CD4-positive, CD25-positive, alpha-beta regulatory T cell (primary cell): ENCODE measurements around the gene SLC38A3. TPM values are rescaled to one million over a fixed set of nuclear protein-coding genes. Genes with fewer than 3 reads are reported as not detected.

Experiments used
- ATAC-seq, 2 donors: fragments of 150-1000 bp; cut with Tn5 transposase; one replicate each; pipeline ENCODE4 v1.10.0; 2021; ENCODE audit warnings: low read depth in 2 of 2, moderate number of reproducible peaks in 2 of 2, moderate library complexity in 1 of 2
- DNase-seq, 3 donors: peaks; one replicate each; pipeline versions ENCODE4 v3.0.0 to v3.0.0-alpha.2; 2012 to 2022; ENCODE audit warnings: mixed read lengths in 1 of 3
- H3K27ac ChIP-seq: one replicate; pipeline ENCODE4 v1.7.0; 2013; ENCODE audit warnings: mild to moderate bottlenecking, low read length; ENCODE audit not compliant: insufficient read depth, poor library complexity, severe bottlenecking
- H3K27me3 ChIP-seq: one replicate; pipeline ENCODE4 v1.7.0; 2013; ENCODE audit warnings: low read length; ENCODE audit not compliant: control insufficient read depth, insufficient read depth
- H3K36me3 ChIP-seq: one replicate; pipeline ENCODE4 v1.7.0; 2013; ENCODE audit warnings: mild to moderate bottlenecking, low read length, moderate library complexity; ENCODE audit not compliant: control insufficient read depth, insufficient read depth
- H3K4me1 ChIP-seq: 2 replicates; pipeline ENCODE4 v1.7.0; 2013; ENCODE audit warnings: mild to moderate bottlenecking, low read length; ENCODE audit not compliant: insufficient read depth, control insufficient read depth, poor library complexity, severe bottlenecking
- H3K4me3 ChIP-seq: one replicate; pipeline ENCODE4 v1.7.0; 2013; ENCODE audit warnings: low read depth, mild to moderate bottlenecking, low read length, moderate library complexity
- H3K9me3 ChIP-seq, 2 experiments: 1 replicate in 1 of 2; 2 replicates in 1 of 2; pipeline ENCODE4 v1.7.0; 2013; ENCODE audit warnings: low read length in 2 of 2, mild to moderate bottlenecking in 1 of 2, moderate library complexity in 1 of 2; ENCODE audit not compliant: control insufficient read depth in 2 of 2
- H3K27ac Mint-ChIP-seq, 3 donors: one replicate each; pipeline ENCODE4 v1.8.0; 2020 to 2022; ENCODE audit warnings: mild to moderate bottlenecking in 3 of 3, mixed read lengths in 3 of 3, moderate library complexity in 2 of 3
- H3K27me3 Mint-ChIP-seq: one replicate; pipeline ENCODE4 v1.8.0; 2022; ENCODE audit warnings: mild to moderate bottlenecking, mixed read lengths
- H3K36me3 Mint-ChIP-seq: one replicate; pipeline ENCODE4 v1.8.0; 2020; ENCODE audit warnings: mixed read lengths
- H3K4me1 Mint-ChIP-seq, 4 donors: one replicate each; pipeline ENCODE4 v1.8.0; 2020 to 2022; ENCODE audit warnings: mixed read lengths in 4 of 4, mild to moderate bottlenecking in 1 of 4
- H3K4me3 Mint-ChIP-seq, 4 donors: one replicate each; pipeline ENCODE4 v1.8.0; 2020 to 2022; ENCODE audit warnings: mild to moderate bottlenecking in 4 of 4, mixed read lengths in 4 of 4, moderate library complexity in 3 of 4
- H3K9me3 Mint-ChIP-seq, 7 donors: one replicate each; pipeline ENCODE4 v1.8.0; 2020 to 2022; ENCODE audit warnings: mixed read lengths in 7 of 7, mild to moderate bottlenecking in 3 of 7, moderate library complexity in 2 of 7
- polyA plus RNA-seq, 4 donors: library from polyadenylated mRNA; unstranded; fragments of 300-500 nt; fragmentation: Illumina TruSeq; gene quantifications; one replicate each; pipeline ENCODE4 v1.2.3, GENCODE V29; 2021
- total RNA-seq: library from RNA; stranded (reverse); gene quantifications from one replicate; pipeline ENCODE4 v1.2.3, GENCODE V29; 2022

The SLC38A3 gene
- total and polyA plus RNA-seq, 5 donors from 2014 or later = not detected

DNA sequence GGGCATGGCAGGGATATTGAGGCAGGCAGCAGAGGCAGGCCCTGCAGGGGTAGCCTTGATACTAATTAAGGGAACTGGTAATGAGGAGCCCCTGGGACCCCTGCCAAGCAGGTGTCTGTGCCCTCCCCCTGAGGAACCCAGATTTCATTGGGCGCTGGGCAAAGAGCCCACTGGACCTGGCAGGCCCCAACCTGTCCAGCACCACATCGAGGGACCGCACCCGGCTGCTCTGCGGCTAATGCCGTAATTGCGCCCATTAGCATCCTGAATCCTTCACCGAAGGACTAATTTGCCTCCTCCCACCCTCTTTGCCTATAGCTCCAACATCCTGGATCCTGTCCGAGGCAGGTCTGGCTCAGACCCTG, 50.2 kb downstream of the SLC38A3 start:
- ATAC-seq (no peak), DNase-seq (no peak)
- no peak overlapping the region for H3K27ac ChIP-seq
- Mint-ChIP-seq H3K36me3 (peaks cover 14% of the 10 kb centered on the region), H3K4me1 (peaks cover 0 to 35% (median 9%) of the 10 kb centered on the region in 4 donors), H3K9me3 (no peaks in the 10 kb centered on the region), H3K4me3 (no peak overlapping the region), H3K27me3 (no peaks in the 10 kb centered on the region), H3K27ac (no peak overlapping the region)
- no peaks in the 10 kb centered on the region for H3K27me3 ChIP-seq
- H3K9me3 ChIP-seq = no peaks in the 10 kb centered on the region
- H3K4me1 ChIP-seq = peaks cover 25% of the 10 kb centered on the region
- H3K36me3 ChIP-seq = peaks cover 62% of the 10 kb centered on the region
- no peak overlapping the region for H3K4me3 ChIP-seq

DNA sequence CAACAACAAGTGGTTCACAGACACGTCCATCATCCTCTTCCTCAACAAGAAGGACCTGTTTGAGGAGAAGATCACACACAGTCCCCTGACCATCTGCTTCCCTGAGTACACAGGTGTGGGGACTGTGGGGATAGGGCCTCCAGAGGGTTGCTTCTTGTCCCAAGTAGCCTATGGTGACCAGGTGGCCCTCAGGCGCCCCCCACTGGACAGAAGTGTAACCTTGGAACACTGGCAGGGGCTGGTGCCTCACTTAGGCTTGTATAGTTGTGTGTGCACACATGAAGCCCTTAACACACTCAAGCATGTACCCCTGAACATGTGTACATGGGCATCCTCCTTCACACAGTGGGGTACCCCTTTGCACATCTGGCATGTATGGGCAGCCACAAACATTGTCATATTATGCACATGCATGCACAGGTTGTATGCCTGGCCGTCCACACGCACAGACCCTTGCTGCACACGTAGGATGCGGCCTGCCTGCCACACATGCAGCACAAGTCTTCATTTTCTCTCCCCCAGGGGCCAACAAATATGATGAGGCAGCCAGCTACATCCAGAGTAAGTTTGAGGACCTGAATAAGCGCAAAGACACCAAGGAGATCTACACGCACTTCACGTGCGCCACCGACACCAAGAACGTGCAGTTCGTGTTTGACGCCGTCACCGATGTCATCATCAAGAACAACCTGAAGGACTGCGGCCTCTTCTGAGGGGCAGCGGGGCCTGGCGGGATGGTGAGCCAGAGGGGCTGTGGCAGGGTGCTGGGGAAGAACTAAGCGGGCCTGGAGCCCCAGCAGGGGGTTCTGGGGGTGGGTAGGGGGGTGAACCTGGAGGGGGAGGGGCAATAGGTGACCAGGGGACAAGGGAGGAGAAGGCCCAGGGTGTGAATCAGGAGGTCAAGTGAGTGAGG, 52.2 kb downstream of the SLC38A3 start:
- Histone ChIP-seq H3K4me3 (no peak overlapping the region), H3K27ac (no peak overlapping the region), H3K27me3 (no peaks in the 10 kb centered on the region), H3K4me1 (peaks cover 14% of the 10 kb centered on the region), H3K36me3 (peaks cover 54% of the 10 kb centered on the region), H3K9me3 (no peaks in the 10 kb centered on the region)
- DNase-seq (peak in 1 of 3 donors; percentile 56), ATAC-seq (no peak)
- Mint-ChIP-seq H3K9me3 (no peaks in the 10 kb centered on the region), H3K4me3 (peak overlapping the region in 1 of 4 donors; percentile 47), H3K36me3 (peaks cover 7% of the 10 kb centered on the region), H3K27ac (peak overlapping the region in 1 of 3 donors; percentile 53), H3K27me3 (no peaks in the 10 kb centered on the region), H3K4me1 (peaks cover 0 to 26% (median 4%) of the 10 kb centered on the region in 4 donors)

DNA sequence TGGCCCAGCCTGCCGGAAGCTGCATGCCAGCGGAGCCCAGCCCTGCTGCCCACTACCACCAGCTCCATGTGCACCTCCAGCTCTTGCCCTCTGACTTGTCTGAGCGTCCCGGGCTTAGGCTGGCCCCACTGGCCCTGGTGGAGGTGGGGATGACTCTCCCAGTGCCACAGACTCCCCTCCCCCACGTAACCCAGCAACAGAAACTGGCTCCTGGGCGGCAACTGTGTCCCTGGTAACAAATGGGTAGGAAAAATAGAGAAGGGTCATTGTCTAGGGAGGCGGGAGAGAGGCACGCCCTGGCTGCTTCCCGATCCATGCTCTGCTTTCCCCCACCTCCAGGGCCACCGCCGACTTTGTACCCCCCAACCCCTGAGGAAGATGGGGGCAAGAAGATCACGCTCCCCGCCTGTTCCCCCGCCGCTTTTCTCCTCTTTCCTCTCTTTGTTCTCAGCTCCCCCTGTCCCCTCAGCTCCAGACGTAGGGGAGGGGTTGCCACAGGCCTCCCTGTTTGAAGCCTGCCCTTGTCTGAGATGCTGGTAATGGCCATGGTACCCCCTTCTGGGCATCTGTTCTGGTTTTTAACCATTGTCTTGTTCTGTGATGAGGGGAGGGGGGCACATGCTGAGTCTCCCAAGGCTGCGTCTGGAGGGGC, 53.1 kb downstream of the SLC38A3 start:
- H3K9me3 ChIP-seq = no peaks in the 10 kb centered on the region
- ATAC-seq (no peak), DNase-seq (no peak)
- Mint-ChIP-seq H3K27me3 (no peaks in the 10 kb centered on the region), H3K9me3 (no peaks in the 10 kb centered on the region), H3K36me3 (peaks cover 7% of the 10 kb centered on the region), H3K4me3 (peak overlapping the region in 1 of 4 donors; percentile 21), H3K27ac (peak overlapping the region in 1 of 3 donors; percentile 76), H3K4me1 (peaks cover 0 to 25% (median 4%) of the 10 kb centered on the region in 4 donors)
- no peaks in the 10 kb centered on the region for H3K27me3 ChIP-seq
- no peak overlapping the region for H3K4me3 ChIP-seq
- no peak overlapping the region for H3K27ac ChIP-seq
- H3K4me1 ChIP-seq = peaks cover 14% of the 10 kb centered on the region
- H3K36me3 ChIP-seq = peaks cover 46% of the 10 kb centered on the region

DNA sequence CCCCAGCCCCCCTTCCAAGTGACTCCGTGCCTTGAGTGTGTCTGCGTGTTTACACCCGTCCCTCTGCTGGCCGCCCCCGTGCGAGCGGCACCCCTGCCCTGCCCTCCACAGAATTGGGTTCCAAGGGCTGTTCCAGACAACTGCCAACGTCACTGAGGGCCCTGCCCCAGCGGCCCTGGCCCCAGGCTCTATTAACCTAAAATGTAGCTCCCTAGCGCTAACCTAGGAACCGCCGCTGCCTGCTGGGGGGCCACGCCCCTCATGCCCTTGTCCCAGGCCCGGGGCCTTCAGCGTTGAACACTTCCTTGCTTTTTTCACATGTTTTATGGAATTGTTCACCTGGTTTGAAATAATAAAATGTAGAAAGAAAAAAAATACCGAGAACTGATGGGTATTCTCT, 53.9 kb downstream of the SLC38A3 start:
- peaks cover 0 to 17% (median 4%) of the 10 kb centered on the region in 4 donors for H3K4me1 Mint-ChIP-seq
- H3K36me3 Mint-ChIP-seq = peaks cover 7% of the 10 kb centered on the region
- peak overlapping the region in 1 of 3 donors; percentile 76 for H3K27ac Mint-ChIP-seq
- Histone ChIP-seq H3K27me3 (no peaks in the 10 kb centered on the region), H3K4me3 (no peak overlapping the region), H3K36me3 (peaks cover 39% of the 10 kb centered on the region), H3K9me3 (no peaks in the 10 kb centered on the region), H3K4me1 (peaks cover 14% of the 10 kb centered on the region), H3K27ac (no peak overlapping the region)
- H3K27me3 Mint-ChIP-seq = peaks cover 2% of the 10 kb centered on the region
- no peak for ATAC-seq
- no peak overlapping the region for H3K4me3 Mint-ChIP-seq
- H3K9me3 Mint-ChIP-seq = no peaks in the 10 kb centered on the region
- no peak for DNase-seq

DNA sequence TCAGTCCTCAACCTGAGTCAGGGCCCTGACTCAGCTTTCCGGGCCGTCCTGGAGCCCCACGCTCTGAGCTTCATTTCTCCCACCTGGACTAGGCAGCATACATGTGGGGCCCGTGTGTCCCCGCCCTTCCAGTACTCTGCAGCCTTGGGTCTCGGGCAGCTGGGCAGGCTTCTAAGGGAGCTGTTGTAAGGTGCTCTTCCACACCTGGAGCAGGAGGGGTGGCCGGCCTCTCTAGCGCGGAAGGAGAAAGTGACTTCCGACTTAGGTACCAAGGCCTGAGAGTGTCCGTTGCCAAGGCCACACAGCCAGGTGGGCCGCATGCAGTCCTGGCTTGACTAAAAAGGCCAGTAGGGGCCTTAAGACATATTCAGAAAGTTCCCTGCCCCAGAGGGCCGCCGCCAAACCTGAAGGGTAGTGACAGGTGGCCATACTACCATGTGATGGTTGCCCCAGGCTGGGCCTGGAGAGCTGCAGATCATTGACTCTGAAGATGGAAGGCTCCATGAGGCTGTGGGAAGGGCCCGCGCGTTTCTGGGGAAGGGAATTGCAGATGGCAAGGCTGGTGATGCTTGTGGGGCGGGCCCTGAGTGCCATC, 54.5 kb downstream of the SLC38A3 start:
- Mint-ChIP-seq H3K27ac (no peak overlapping the region), H3K4me1 (peaks cover 0 to 16% (median 4%) of the 10 kb centered on the region in 4 donors), H3K27me3 (peaks cover 5% of the 10 kb centered on the region), H3K9me3 (no peaks in the 10 kb centered on the region), H3K36me3 (peaks cover 7% of the 10 kb centered on the region), H3K4me3 (peak overlapping the region in 3 of 4 donors; percentile 71 to 83 (median 76))
- Histone ChIP-seq H3K9me3 (no peaks in the 10 kb centered on the region), H3K27ac (no peak overlapping the region), H3K27me3 (no peaks in the 10 kb centered on the region), H3K36me3 (peaks cover 34% of the 10 kb centered on the region), H3K4me1 (peaks cover 12% of the 10 kb centered on the region), H3K4me3 (no peak overlapping the region)
- no peak for DNase-seq
- peak in 1 of 2 donors; percentile 9 for ATAC-seq

DNA sequence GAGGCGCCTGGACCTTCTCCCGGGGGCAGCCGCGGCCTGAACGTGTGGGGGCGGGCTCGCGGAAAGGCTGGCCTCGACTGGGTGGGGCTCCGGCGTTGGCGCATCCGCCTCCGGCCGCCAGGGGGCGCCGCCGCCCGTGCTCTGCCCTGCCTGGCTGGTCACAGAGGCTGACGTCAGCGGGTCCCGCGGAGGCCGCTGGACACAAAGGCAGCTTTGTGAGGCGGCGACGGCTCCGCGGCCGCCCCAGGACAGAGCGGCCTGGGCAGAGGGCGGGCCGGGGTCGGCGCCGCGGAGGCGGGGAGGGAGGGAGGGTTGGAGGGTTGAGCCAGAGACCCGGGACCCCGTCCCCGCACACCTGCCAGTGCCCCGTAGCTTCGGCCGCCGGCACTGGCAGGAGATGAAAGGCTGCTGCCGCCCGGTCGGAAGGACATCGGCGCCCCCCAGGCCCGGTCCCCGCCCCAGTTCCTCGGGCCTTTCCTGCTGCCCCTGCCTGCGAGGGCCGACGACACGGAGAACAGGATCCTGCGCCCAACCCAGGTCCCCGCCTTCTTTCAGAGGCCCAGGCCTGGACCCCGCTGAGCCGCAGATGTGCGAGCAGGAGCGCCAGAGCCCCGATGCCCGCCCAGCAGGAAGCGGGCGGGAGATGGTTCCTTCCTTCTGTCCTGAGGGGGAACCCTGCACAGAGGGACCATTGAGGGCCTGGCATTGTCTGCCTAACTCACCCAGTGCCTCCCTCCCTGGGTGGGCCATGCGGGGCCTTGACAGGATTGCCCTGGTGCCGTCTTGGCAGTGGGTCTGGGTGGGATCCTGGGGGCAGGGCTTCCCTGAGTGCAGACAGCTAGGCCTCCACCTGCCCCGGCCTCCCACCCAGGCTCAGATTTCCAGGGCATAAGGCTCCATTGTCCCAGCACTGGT, 55.2 kb downstream of the SLC38A3 start:
- Mint-ChIP-seq H3K4me1 (peaks cover 0 to 16% (median 4%) of the 10 kb centered on the region in 4 donors), H3K36me3 (peaks cover 7% of the 10 kb centered on the region), H3K27me3 (peaks cover 5% of the 10 kb centered on the region), H3K27ac (no peak overlapping the region), H3K4me3 (peak overlapping the region in 2 of 4 donors; percentile 76 to 83), H3K9me3 (no peaks in the 10 kb centered on the region)
- Histone ChIP-seq H3K27ac (peak overlapping the region; percentile 60), H3K27me3 (no peaks in the 10 kb centered on the region), H3K4me1 (peaks cover 12% of the 10 kb centered on the region), H3K9me3 (no peaks in the 10 kb centered on the region), H3K36me3 (peaks cover 28% of the 10 kb centered on the region), H3K4me3 (no peak overlapping the region)
- peak; percentile 76 to 79 (median 78) for DNase-seq
- ATAC-seq = peak; percentile 90 to 94

DNA sequence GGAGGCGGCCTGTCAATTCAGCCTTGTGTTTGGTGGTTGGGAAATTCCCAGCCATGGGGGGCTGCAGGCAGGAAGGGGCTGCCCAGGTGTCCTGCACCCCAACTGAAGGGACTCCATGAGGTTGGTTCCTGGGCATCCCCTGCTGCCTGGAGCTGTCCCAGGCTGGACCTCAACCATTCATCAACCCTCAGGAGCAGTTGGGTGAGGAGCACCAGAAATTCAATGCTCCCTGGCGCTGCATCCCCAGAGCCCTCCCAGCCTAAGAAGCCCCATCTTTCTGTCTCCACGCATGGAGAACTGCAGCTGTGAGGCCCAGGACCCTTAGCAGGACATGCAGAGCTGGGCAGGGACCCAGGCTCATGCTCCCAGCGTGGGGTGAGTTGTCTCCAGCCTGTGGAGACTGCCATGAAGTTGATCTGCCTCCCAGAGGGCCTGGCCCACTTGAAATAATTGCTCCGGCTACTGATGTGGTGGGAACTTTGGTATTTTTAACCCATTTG, 55.9 kb downstream of the SLC38A3 start:
- ATAC-seq (no peak), DNase-seq (no peak)
- H3K27ac Mint-ChIP-seq = peak overlapping the region in 1 of 3 donors; percentile 56
- peaks cover 0 to 16% (median 4%) of the 10 kb centered on the region in 4 donors for H3K4me1 Mint-ChIP-seq
- no peaks in the 10 kb centered on the region for H3K27me3 ChIP-seq
- H3K9me3 ChIP-seq = no peaks in the 10 kb centered on the region
- H3K36me3 ChIP-seq = peaks cover 23% of the 10 kb centered on the region
- no peak overlapping the region for H3K4me3 ChIP-seq
- H3K9me3 Mint-ChIP-seq = peaks cover 0 to 2% (median 0%) of the 10 kb centered on the region in 7 donors
- peaks cover 9% of the 10 kb centered on the region for H3K27me3 Mint-ChIP-seq
- H3K36me3 Mint-ChIP-seq = peaks cover 7% of the 10 kb centered on the region
- H3K4me1 ChIP-seq = peaks cover 12% of the 10 kb centered on the region
- no peak overlapping the region for H3K27ac ChIP-seq
- H3K4me3 Mint-ChIP-seq = no peak overlapping the region
